SK-N-SH treated with all-trans-retinoic acid at 6 μM for 48 hours (cell line): ENCODE data around the gene CAST.

Experiments
- ATAC-seq: fragments of 200-7000 bp; cut with Tn5 transposase; 3 replicates; pipeline ENCODE4 v1.9.1; 2020; ENCODE audit warnings: mild to moderate bottlenecking, moderate library complexity
- ARNTL ChIP-seq: fragments of 450-650 bp; formaldehyde crosslinking; IDR thresholded peaks from 2 replicates; pipeline ENCODE4 v1.5.0; 2020; ENCODE audit warnings: low read depth, mild to moderate bottlenecking, moderate library complexity, borderline replicate concordance
- BACH2 ChIP-seq: fragments of 250-450 bp; sonication (Bioruptor Pico); IDR thresholded peaks from 2 replicates; pipeline ENCODE4 v1.9.0; 2021; ENCODE audit warnings: mild to moderate bottlenecking, borderline replicate concordance
- CSDC2 ChIP-seq: fragments of 250-450 bp; sonication (Bioruptor Pico); IDR thresholded peaks from 2 replicates; pipeline ENCODE4 v1.5.0; 2020; ENCODE audit warnings: mild to moderate bottlenecking, moderate library complexity
- ESRRG ChIP-seq: fragments of 250-450 bp; sonication (Bioruptor Pico); IDR thresholded peaks from 2 replicates; pipeline ENCODE4 v1.6.1; 2021; ENCODE audit warnings: mild to moderate bottlenecking
- GLIS3 ChIP-seq: fragments of 250-450 bp; sonication (Bioruptor Pico); IDR thresholded peaks from 2 replicates; pipeline ENCODE4 v1.5.0; 2020; ENCODE audit warnings: mild to moderate bottlenecking, moderate library complexity
- ISL1 ChIP-seq: fragments of 250-450 bp; sonication (Bioruptor Pico); IDR thresholded peaks from 2 replicates; pipeline ENCODE4 v2.1.2; 2022; ENCODE audit warnings: mild to moderate bottlenecking, moderate library complexity
- PPARA ChIP-seq: fragments of 250-450 bp; sonication (Bioruptor Pico); IDR thresholded peaks from 2 replicates; pipeline ENCODE4 v1.5.0; 2020; ENCODE audit warnings: mild to moderate bottlenecking, borderline replicate concordance
- RARB ChIP-seq: fragments of 250-450 bp; sonication (Bioruptor Pico); IDR thresholded peaks from 2 replicates; pipeline ENCODE4 v1.8.0; 2021; ENCODE audit warnings: mild to moderate bottlenecking, moderate library complexity
- SNAI2 ChIP-seq: fragments of 250-450 bp; sonication (Bioruptor Pico); IDR thresholded peaks from 2 replicates; pipeline ENCODE4 v1.5.0; 2020; ENCODE audit warnings: mild to moderate bottlenecking, moderate library complexity
- TCF4 ChIP-seq: fragments of 250-450 bp; sonication (Bioruptor Pico); IDR thresholded peaks from 2 replicates; pipeline ENCODE4 v1.8.0; 2021; ENCODE audit warnings: mild to moderate bottlenecking, moderate library complexity, borderline replicate concordance
- TOX ChIP-seq: fragments of 250-450 bp; sonication (Bioruptor Pico); IDR thresholded peaks from 2 replicates; pipeline ENCODE4 v1.8.0; 2021; ENCODE audit warnings: mild to moderate bottlenecking, moderate library complexity, borderline replicate concordance
- ZC3H10 ChIP-seq: fragments of 250-450 bp; sonication (Bioruptor Pico); IDR thresholded peaks from 2 replicates; pipeline ENCODE4 v1.5.1; 2021; ENCODE audit warnings: mild to moderate bottlenecking, moderate library complexity
- ZFP3 ChIP-seq: fragments of 250-450 bp; sonication (Bioruptor Pico); IDR thresholded peaks from 2 replicates; pipeline ENCODE4 v1.5.0; 2020; ENCODE audit warnings: mild to moderate bottlenecking, moderate library complexity
- ZFP30 ChIP-seq: fragments of 450-650 bp; formaldehyde crosslinking; IDR thresholded peaks from 2 replicates; pipeline ENCODE4 v1.5.0; 2022; ENCODE audit warnings: mild to moderate bottlenecking, moderate library complexity
- ZNF565 ChIP-seq: fragments of 450-650 bp; formaldehyde crosslinking; conservative IDR thresholded peaks from 2 replicates; pipeline ENCODE4 v1.5.0; 2020; ENCODE audit warnings: low read depth, mild to moderate bottlenecking, moderate library complexity
- ZNF70 ChIP-seq: fragments of 450-650 bp; formaldehyde crosslinking; IDR thresholded peaks from 2 replicates; pipeline ENCODE4 v1.5.0; 2020; ENCODE audit warnings: mild to moderate bottlenecking, moderate library complexity
- ZNF8 ChIP-seq: fragments of 450-650 bp; formaldehyde crosslinking; IDR thresholded peaks from 2 replicates; pipeline ENCODE4 v1.5.0; 2020; ENCODE audit warnings: mild to moderate bottlenecking, moderate library complexity
- TF ChIP-seq, protein P1 (sequence below): fragments of 250-450 bp; sonication (Bioruptor Pico); IDR thresholded peaks from 2 replicates; pipeline ENCODE4 v1.5.1; 2020; ENCODE audit warnings: low read depth, mild to moderate bottlenecking, moderate library complexity
- TF ChIP-seq, protein P2 (sequence below): fragments of 250-450 bp; sonication (Bioruptor Pico); IDR thresholded peaks from 2 replicates; pipeline ENCODE4 v1.5.1; 2021; ENCODE audit warnings: mild to moderate bottlenecking, moderate library complexity
- TF ChIP-seq, protein P3 (sequence below): fragments of 250-450 bp; sonication (Bioruptor Pico); IDR thresholded peaks from 2 replicates; pipeline ENCODE4 v1.5.0; 2020; ENCODE audit warnings: mild to moderate bottlenecking, moderate library complexity

Gene CAST

DNA sequence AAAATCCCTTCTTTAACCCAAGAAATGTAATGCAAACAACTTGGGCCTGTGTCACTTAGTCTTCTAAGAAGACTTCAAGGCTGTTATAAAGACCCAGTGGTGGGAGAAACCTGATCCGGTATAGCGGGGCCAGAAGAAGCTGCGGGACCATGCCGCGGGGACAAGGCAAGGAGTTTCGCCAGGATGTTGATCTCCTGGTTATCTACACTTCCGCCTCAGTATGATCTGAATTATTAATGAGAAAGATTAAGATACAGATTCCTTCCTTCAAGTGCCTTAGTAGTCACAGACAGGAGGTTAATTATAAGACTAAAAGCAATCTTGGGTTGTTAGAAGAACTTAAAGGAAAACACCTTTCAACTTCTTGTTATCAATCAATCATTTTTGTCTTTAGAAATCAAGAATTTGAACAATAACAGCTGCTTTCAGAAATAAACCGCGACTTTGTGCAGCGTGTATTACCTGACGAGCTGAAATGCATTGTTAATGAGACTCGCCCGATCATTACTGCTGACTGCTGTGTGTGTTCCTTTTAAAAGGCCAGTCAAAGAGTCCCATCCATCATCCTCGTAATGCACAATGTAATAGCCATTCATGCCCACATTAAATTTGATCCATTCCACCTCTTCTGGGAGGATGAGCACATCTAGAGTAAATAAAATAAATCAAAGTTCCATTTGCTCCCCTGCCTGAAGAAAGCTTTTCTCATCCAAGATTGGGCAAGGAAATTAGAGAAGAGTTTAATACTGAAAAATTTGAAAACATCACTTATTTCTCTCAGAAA lies 123.3 kb downstream of the CAST start:
- no peak for ATAC-seq

DNA sequence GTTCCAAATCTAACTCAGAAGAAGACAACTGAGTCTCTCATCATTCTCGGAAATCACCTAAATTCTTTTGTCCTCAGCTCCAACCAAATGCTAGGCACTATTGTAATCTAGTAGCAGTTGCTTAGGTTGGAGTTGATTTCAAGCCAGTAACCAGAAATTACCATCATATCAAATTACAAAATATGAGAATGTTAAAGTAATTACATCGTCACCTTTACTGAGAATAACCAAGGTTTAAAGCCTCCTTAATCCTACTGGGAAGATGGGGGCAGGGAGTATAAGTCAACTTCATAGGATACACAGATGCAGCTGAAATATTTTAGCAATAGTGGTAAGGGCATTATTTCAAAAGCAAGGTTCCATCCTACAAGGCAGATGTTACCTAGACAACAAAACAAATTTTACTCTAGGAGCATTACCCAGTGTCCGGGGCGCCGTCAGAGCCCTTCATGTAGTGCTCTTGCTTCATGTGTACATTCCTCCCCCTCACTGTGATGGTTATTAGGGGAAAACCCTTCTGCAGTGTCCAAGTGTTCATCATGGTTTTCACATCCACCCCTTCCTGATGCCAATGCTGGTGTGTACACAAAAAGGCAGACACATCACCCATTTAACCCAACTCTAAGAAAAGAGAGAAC lies 126.1 kb downstream of the CAST start:
- TF ChIP-seq SNAI2 = no peak
- no peak for TF ChIP-seq ARNTL (CRISPR knock-in tag)
- TF ChIP-seq BACH2 = no peak
- no peak for TF ChIP-seq ZNF8 (CRISPR knock-in tag)
- no peak for TF ChIP-seq ESRRG (CRISPR knock-in tag)
- TF ChIP-seq CSDC2 = no peak
- TF ChIP-seq ZNF70 (CRISPR knock-in tag) = no peak
- no peak for TF ChIP-seq ZFP30 (CRISPR knock-in tag)
- TF ChIP-seq, protein P1, sequence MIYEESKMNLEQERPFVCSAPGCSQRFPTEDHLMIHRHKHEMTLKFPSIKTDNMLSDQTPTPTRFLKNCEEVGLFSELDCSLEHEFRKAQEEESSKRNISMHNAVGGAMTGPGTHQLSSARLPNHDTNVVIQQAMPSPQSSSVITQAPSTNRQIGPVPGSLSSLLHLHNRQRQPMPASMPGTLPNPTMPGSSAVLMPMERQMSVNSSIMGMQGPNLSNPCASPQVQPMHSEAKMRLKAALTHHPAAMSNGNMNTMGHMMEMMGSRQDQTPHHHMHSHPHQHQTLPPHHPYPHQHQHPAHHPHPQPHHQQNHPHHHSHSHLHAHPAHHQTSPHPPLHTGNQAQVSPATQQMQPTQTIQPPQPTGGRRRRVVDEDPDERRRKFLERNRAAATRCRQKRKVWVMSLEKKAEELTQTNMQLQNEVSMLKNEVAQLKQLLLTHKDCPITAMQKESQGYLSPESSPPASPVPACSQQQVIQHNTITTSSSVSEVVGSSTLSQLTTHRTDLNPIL = no peak
- TF ChIP-seq PPARA (CRISPR knock-in tag) = no peak
- no peak for TF ChIP-seq ZFP3 (CRISPR knock-in tag)
- no peak for TF ChIP-seq ISL1 (CRISPR knock-in tag)
- TF ChIP-seq GLIS3 (CRISPR knock-in tag) = no peak
- TF ChIP-seq RARB = no peak
- TF ChIP-seq ZNF565 (CRISPR knock-in tag) = no peak
- TF ChIP-seq, protein P2, sequence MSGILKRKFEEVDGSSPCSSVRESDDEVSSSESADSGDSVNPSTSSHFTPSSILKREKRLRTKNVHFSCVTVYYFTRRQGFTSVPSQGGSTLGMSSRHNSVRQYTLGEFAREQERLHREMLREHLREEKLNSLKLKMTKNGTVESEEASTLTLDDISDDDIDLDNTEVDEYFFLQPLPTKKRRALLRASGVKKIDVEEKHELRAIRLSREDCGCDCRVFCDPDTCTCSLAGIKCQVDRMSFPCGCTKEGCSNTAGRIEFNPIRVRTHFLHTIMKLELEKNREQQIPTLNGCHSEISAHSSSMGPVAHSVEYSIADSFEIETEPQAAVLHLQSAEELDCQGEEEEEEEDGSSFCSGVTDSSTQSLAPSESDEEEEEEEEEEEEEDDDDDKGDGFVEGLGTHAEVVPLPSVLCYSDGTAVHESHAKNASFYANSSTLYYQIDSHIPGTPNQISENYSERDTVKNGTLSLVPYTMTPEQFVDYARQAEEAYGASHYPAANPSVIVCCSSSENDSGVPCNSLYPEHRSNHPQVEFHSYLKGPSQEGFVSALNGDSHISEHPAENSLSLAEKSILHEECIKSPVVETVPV (CRISPR knock-in tag) = no peak
- peak; percentile 14; the same call in 1 of the 3 replicates for ATAC-seq

More for the DNA sequence above, 123.3 kb downstream of the CAST start:
- TF ChIP-seq ZNF565 (CRISPR knock-in tag) (no peak), TCF4 (CRISPR knock-in tag) (no peak), SNAI2 (no peak), ESRRG (CRISPR knock-in tag) (no peak)
- TF ChIP-seq, protein P2 (CRISPR knock-in tag) = no peak

DNA sequence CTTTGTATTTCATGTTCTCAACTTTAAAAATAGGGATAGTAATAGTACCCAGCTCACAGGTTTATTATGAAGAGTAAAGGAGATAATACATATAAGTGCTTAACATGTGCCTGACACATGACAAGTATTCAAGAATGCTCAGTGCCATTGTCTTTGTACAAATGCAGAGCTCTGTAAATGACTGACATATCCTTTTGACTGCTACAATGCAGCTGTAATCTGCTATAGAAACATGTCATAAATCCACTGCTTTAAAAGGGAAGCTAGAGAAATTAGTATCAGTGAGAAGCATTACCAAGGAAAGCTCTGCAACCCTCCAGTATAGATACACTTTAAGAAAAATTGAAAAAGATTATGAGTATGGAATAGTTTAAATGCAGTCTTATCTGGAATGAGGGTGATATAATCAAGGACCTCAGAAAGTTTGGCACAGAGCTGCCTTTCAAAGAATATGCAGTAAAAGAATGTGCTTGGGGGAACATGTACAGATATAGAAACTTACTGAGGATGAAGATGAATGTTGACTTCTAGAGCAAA lies 127.7 kb downstream of the CAST start:
- ATAC-seq = peak; percentile 11
- TF ChIP-seq, protein P3, sequence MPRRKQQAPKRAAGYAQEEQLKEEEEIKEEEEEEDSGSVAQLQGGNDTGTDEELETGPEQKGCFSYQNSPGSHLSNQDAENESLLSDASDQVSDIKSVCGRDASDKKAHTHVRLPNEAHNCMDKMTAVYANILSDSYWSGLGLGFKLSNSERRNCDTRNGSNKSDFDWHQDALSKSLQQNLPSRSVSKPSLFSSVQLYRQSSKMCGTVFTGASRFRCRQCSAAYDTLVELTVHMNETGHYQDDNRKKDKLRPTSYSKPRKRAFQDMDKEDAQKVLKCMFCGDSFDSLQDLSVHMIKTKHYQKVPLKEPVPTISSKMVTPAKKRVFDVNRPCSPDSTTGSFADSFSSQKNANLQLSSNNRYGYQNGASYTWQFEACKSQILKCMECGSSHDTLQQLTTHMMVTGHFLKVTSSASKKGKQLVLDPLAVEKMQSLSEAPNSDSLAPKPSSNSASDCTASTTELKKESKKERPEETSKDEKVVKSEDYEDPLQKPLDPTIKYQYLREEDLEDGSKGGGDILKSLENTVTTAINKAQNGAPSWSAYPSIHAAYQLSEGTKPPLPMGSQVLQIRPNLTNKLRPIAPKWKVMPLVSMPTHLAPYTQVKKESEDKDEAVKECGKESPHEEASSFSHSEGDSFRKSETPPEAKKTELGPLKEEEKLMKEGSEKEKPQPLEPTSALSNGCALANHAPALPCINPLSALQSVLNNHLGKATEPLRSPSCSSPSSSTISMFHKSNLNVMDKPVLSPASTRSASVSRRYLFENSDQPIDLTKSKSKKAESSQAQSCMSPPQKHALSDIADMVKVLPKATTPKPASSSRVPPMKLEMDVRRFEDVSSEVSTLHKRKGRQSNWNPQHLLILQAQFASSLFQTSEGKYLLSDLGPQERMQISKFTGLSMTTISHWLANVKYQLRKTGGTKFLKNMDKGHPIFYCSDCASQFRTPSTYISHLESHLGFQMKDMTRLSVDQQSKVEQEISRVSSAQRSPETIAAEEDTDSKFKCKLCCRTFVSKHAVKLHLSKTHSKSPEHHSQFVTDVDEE (CRISPR knock-in tag) = no peak
- TF ChIP-seq PPARA (CRISPR knock-in tag) (no peak), ISL1 (CRISPR knock-in tag) (0 out of 2 replicates have a peak, but pooled peaks have one; percentile 5)

DNA sequence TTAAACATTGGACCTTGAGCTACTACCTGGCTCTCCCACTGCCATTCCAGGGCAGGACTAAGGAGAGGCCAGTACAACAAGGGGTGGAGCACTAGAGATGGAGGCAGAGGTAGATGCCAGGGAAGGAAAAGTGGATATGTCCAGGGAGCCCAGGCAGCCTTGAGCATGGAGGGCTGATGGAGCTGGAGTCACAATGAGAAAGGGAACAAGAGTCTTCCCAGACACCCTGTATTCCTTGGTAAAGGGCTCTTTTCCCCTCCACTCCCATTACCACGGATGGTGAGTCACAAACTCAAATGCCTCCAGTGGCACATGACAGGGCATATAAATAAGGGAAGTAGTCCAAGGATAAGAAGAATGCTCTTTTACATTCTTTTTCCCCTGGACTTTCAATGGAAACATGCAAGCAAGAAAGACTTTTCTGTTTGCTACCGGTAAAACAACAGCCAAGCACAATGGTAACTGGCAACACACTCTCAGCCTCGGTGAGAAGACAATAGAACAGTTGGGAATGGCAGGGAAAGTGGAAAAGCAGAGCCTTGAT lies 128.9 kb downstream of the CAST start:
- ATAC-seq = peak; percentile 68

More for the DNA sequence above, 128.9 kb downstream of the CAST start:
- TF ChIP-seq, protein P3 (CRISPR knock-in tag) = no peak
- TF ChIP-seq ZC3H10 = no peak
- TF ChIP-seq ZNF8 (CRISPR knock-in tag) = no peak
- no peak for TF ChIP-seq TOX
